ENCODE results near the gene RPRML. TPM values are rescaled to one million over a fixed set of nuclear protein-coding genes. Genes with fewer than 3 reads are reported as not detected.

RPRML gene
- total RNA-seq, 1 donor from 2014 or later: not detected

DNA sequence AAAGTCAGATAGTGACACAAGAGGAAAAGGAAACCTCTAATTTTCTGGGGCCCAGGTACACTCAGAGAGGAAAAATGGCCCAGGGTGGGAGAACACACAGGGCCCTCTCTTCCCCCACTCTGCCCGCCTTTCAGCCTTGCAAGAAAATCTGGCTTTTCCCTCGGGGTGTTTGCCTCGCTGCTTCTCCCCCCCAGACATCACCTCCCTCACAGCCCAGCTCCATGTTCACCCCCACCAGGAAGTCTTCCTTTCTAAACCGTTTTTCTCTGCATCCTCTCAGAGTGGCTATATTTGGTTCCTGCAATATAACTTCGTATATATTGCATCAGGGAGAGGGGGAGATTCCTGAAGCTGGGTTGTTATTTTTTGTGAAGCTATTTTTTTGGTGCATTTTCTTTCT, 27.3 kb downstream of the RPRML start:
- no peaks in the 10 kb centered on the region for H3K36me3 ChIP-seq (ENCODE audit: control insufficient read depth, insufficient read depth, low read length)
- FAIRE-seq (no peak), DNase-seq (ENCODE audit: low read depth) (no peak)
- TF ChIP-seq, protein P1, sequence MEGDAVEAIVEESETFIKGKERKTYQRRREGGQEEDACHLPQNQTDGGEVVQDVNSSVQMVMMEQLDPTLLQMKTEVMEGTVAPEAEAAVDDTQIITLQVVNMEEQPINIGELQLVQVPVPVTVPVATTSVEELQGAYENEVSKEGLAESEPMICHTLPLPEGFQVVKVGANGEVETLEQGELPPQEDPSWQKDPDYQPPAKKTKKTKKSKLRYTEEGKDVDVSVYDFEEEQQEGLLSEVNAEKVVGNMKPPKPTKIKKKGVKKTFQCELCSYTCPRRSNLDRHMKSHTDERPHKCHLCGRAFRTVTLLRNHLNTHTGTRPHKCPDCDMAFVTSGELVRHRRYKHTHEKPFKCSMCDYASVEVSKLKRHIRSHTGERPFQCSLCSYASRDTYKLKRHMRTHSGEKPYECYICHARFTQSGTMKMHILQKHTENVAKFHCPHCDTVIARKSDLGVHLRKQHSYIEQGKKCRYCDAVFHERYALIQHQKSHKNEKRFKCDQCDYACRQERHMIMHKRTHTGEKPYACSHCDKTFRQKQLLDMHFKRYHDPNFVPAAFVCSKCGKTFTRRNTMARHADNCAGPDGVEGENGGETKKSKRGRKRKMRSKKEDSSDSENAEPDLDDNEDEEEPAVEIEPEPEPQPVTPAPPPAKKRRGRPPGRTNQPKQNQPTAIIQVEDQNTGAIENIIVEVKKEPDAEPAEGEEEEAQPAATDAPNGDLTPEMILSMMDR (IDR thresholded peaks at IDR 0.05; ENCODE audit: insufficient read depth, low read length, severe bottlenecking): no peak
- peaks cover 10% of the 10 kb centered on the region for H3K27me3 ChIP-seq (ENCODE audit: control insufficient read depth, insufficient read depth, low read length)
- no peak overlapping the region for H3K4me3 ChIP-seq (ENCODE audit: low read depth, low read length)

DNA sequence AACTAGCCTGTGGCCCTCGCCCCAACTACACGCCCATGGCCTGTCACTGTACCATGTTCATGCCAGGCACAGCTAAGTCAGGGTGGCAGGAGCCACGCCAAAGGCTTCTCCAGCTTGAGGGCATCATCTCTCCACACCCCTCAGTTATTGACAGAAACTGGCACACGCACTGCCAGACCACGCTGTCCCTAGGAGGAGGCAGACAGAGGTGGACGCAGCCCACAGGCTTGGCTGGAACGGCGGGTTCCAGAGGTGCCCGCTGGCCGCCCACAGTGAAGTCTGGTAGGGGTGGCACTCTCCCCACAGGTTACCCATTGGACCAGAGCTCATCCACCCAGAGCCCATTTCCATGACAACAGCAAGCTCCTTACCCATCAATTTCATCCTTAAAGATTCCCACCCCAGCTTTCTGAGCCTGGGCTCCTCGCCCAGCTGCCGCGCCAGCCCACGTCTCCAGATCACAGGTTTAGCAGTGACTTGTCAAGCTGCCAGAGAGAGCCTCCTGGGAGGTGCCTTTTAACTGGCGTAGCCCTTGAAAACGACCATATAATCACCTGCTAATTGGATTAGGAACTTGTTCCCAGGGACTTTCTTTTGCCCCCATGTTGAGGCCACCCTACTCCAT, 27.9 kb downstream of the RPRML start:
- H3K27me3 ChIP-seq (ENCODE audit: control insufficient read depth, insufficient read depth, low read length): peaks cover 10% of the 10 kb centered on the region
- no peak for DNase-seq (ENCODE audit: low read depth)
- no peak for FAIRE-seq

DNA sequence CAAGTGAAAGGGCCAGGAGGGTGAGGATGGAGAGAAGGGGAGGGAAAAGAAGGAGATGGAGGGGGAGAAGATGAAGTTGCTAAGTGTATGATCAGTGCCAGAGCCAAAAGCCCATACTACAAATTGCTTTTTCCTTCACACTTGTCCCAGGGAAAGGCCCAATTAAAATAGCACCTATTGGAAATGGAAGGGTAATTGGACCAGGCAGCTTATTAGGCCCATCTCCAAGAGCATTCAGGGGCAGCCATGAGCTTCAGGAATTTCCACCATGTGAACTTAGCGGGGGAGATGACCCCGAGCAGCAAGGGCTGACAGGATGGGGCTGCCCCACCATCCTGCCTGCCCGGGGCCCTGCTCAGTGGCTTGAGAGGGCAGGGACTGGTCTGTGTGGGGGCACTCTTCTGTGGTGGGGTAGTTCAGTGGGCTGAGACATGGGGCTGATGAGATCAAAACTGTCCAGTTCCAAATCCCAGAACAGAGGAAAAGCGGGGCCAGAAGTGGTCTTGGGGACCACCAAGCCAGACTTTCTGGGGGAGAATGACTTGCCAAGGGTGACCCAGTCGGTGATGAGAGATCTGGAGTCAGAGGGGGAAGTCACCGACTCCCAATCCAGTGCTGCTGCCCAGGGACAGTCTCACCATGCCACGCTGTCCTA, 28.6 kb downstream of the RPRML start:
- Histone ChIP-seq H3K36me3 (ENCODE audit: control insufficient read depth, insufficient read depth, low read length) (no peaks in the 10 kb centered on the region), H3K27me3 (ENCODE audit: control insufficient read depth, insufficient read depth, low read length) (peaks cover 8% of the 10 kb centered on the region), H3K4me3 (ENCODE audit: low read depth, low read length) (no peak overlapping the region)
- TF ChIP-seq, protein P1 (IDR thresholded peaks at IDR 0.05; ENCODE audit: insufficient read depth, low read length, severe bottlenecking): no peak
- no peak for DNase-seq (ENCODE audit: low read depth)
- no peak for FAIRE-seq

More for the DNA sequence above, 27.9 kb downstream of the RPRML start:
- H3K4me3 ChIP-seq (ENCODE audit: low read depth, low read length): no peak overlapping the region
- H3K36me3 ChIP-seq (ENCODE audit: control insufficient read depth, insufficient read depth, low read length): no peaks in the 10 kb centered on the region
- TF ChIP-seq, protein P1 (IDR thresholded peaks at IDR 0.05; ENCODE audit: insufficient read depth, low read length, severe bottlenecking): no peak

DNA sequence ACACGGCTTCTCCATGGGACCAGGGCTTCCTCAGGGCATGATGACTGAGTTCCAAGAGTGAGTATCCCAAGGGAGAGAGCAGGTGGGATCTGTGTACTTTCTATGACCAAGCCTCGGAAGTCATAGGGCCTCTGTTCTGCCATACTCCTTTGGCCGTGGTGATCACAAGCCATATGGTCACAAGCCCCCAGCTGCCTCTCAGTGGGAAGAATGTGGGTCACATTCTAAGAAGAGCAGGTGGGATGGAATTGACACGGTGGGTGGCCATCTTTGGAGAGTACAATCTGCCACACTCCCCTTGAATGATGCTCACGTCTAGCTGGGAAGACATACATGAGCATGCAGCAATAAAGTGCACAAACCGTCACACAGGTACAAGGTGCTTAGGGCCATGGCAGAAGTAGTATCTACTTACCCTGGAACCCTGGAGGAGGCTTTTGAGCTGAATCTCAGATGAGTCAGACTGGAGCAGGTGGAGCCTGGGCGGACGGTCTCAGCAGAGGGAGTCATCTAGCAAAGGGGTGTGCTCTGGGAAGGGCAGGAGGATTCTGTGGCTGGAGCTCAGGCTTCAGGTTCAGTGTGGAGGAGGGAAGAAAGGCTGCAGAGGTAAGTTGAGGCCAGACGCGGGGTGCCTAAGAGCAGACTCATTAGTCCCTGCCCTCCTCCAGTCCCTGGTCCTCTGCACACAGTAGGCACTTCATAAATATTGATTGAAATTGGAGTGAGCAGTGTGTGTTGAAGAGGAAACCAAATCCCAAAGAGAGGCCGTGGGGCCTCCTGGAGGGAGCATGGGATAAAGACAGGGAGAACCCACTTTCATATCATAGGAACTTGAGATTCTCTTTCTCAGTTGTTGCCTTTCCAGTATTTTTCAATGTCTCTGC, 29.5 kb downstream of the RPRML start:
- FAIRE-seq (no peak), DNase-seq (ENCODE audit: low read depth) (peak; percentile 65)
- TF ChIP-seq, protein P1 (IDR thresholded peaks at IDR 0.05; ENCODE audit: insufficient read depth, low read length, severe bottlenecking): no peak
- no peak overlapping the region for H3K4me3 ChIP-seq (ENCODE audit: low read depth, low read length)
- no peaks in the 10 kb centered on the region for H3K36me3 ChIP-seq (ENCODE audit: control insufficient read depth, insufficient read depth, low read length)
- H3K27me3 ChIP-seq (ENCODE audit: control insufficient read depth, insufficient read depth, low read length): peaks cover 8% of the 10 kb centered on the region

DNA sequence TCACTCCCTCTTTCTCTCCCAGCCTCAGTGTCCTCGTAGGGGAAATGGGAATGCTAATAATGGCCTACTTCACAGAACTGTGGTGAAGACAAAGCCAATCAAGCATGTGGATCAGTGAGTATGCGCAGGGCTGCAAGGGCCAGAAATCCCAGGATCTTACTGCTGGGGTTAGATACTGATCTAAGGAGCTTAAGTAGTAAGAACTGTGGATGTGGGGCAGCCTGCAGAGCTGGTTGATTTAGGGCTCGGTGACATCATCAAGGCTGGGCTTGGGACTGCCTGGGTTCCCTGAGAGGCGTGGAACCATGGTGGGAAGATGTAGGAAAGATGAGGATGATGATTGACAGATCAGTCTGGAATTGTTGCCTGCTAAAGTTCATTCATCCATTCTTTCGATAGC, 30.5 kb downstream of the RPRML start:
- Histone ChIP-seq H3K36me3 (ENCODE audit: control insufficient read depth, insufficient read depth, low read length) (no peaks in the 10 kb centered on the region), H3K27me3 (ENCODE audit: control insufficient read depth, insufficient read depth, low read length) (peaks cover 8% of the 10 kb centered on the region), H3K4me3 (ENCODE audit: low read depth, low read length) (no peak overlapping the region)
- DNase-seq (ENCODE audit: low read depth): no peak
- TF ChIP-seq, protein P1 (IDR thresholded peaks at IDR 0.05; ENCODE audit: insufficient read depth, low read length, severe bottlenecking): no peak
- no peak for FAIRE-seq
